ENCODE results near the gene SFT2D3. TPM values are rescaled to one million over a fixed set of nuclear protein-coding genes. Genes with fewer than 3 reads are reported as not detected.

SFT2D3 gene
- polyA plus RNA-seq, 2 of the 4 experiments (the other 2 are of a cell fraction): 4.5 to 10.4 TPM

- no peak overlapping the region for H3K4me3 ChIP-seq
- WGBS (ENCODE audit: missing lambda C conversion rate): 89% methylated on average over 6 of the region's 6 CpGs
- FAIRE-seq: no peak
- TF ChIP-seq EHMT2 (IDR thresholded peaks at IDR 0.05; ENCODE audit: low read depth) (no peak), CHD2 (IDR thresholded peaks at IDR 0.05; ENCODE audit: low read length, partially characterized antibody) (no peak)
- no peak; a peak in 1 of 6 replicates for ATAC-seq
- CTCF ChIA-PET: no interaction called here
- no peak for DNase-seq (ENCODE audit: low read depth in 1 of 2, low spot score in 1 of 2)
- H3K4me1 ChIP-seq: no peaks in the 10 kb centered on the region; the same call in 2 of the 3 replicates
- H3K27ac ChIP-seq: no peak overlapping the region
- H3K4me2 ChIP-seq: no peak overlapping the region
- POLR2A ChIA-PET: no interaction called here
- no peaks in the 10 kb centered on the region for H3K9me3 ChIP-seq
Measured at GRCh38 chr2:127726158-127726880, 25.0 kb downstream of the SFT2D3 start.

- no peak for FAIRE-seq
Measured at GRCh38 chr2:127733113-127733815, 32.0 kb downstream of the SFT2D3 start.

GRCh38 chr2:127733816-127734537, 32.7 kb downstream of the SFT2D3 start:
- H3K9me3 ChIP-seq: no peaks in the 10 kb centered on the region
- H3K4me2 ChIP-seq: peak overlapping the region; percentile 80
- POLR2A ChIA-PET: interaction anchor here (1.0 kb wide), 1 partner anchor 34 kb away, joined by 3 read pairs; no protein-coding TSS in a partner anchor
- no peak for FAIRE-seq
- TF ChIP-seq RFX5 (IDR thresholded peaks at IDR 0.05) (peak; percentile 31; the same call in 1 of the 2 replicates), RCOR1 (IDR thresholded peaks at IDR 0.05; ENCODE audit: low read depth, low read length) (no peak), SMC3 (IDR thresholded peaks at IDR 0.05) (no peak)
- no peak for ATAC-seq
- no peak for DNase-seq (ENCODE audit: low read depth in 1 of 2, low spot score in 1 of 2)
- CTCF ChIA-PET: interaction anchor here (1.3 to 1.5 kb wide), 2 partner anchors 27 to 38 kb away, joined by 3 read pairs; no protein-coding TSS in a partner anchor
- whole genome bisulfite sequencing (ENCODE audit: missing lambda C conversion rate): 43% methylated on average over 5 of the region's 5 CpGs
- H3K4me3 ChIP-seq: no peak overlapping the region
- H3K4me1 ChIP-seq: peaks cover 55% of the 10 kb centered on the region
- H3K27ac ChIP-seq: peak overlapping the region; percentile 87 to 89

More at GRCh38 chr2:127733113-127733815, 32.0 kb downstream of the SFT2D3 start:
- POLR2A ChIA-PET: no interaction called here
- Histone ChIP-seq H3K4me1 (peaks cover 48% of the 10 kb centered on the region), H3K27ac (peak overlapping the region; percentile 87 to 89), H3K4me2 (peak overlapping the region; percentile 80), H3K4me3 (no peak overlapping the region), H3K9me3 (no peaks in the 10 kb centered on the region)
- DNase-seq (ENCODE audit: low read depth in 1 of 2, low spot score in 1 of 2) (no peak), ATAC-seq (no peak)
- CTCF ChIA-PET: interaction anchor here (1.3 to 1.5 kb wide), 2 partner anchors 28 to 37 kb away, joined by 3 read pairs; no protein-coding TSS in a partner anchor
- WGBS (ENCODE audit: missing lambda C conversion rate): 89% methylated on average over 6 of the region's 6 CpGs
- TF ChIP-seq PBX3 (IDR thresholded peaks at IDR 0.05): no peak
- TF ChIP-seq TP53 (CRISPR knock-in tag; IDR thresholded peaks at IDR 0.05): no peak
- no peak for TF ChIP-seq BCL3 (IDR thresholded peaks at IDR 0.05)
- no peak for TF ChIP-seq RFX5 (IDR thresholded peaks at IDR 0.05)
- no peak for TF ChIP-seq CHD4 (IDR thresholded peaks at IDR 0.05; ENCODE audit: borderline replicate concordance)
- no peak for TF ChIP-seq JUNB (IDR thresholded peaks at IDR 0.05)
- TF ChIP-seq RCOR1 (IDR thresholded peaks at IDR 0.05; ENCODE audit: low read depth, low read length): no peak
- no peak for TF ChIP-seq GATA3 (IDR thresholded peaks at IDR 0.05; ENCODE audit: borderline replicate concordance)
- no peak for TF ChIP-seq FOSB (CRISPR knock-in tag; IDR thresholded peaks at IDR 0.05)
- TF ChIP-seq ZFP36 (IDR thresholded peaks at IDR 0.05; ENCODE audit: borderline replicate concordance, partially characterized antibody): no peak
- no peak for TF ChIP-seq EHF (CRISPR knock-in tag; IDR thresholded peaks at IDR 0.05)
- no peak for TF ChIP-seq E2F6 (IDR thresholded peaks at IDR 0.05; ENCODE audit: borderline replicate concordance, low read depth)
- TF ChIP-seq NR3C1 (IDR thresholded peaks at IDR 0.05): no peak
- no peak for TF ChIP-seq HOXB5 (CRISPR knock-in tag; IDR thresholded peaks at IDR 0.05)
